ENCODE results near the gene ASNS.

GRCh38 chr7:97818066-97818663 lies 54.0 kb downstream of the ASNS start:
- TF ChIP-seq CTCF (IDR thresholded peaks at IDR 0.05) (no peak), POLR2A (IDR thresholded peaks at IDR 0.05) (no peak)

Measured in lower leg skin (tissue), 3 donors.